Neural cell (in vitro differentiated cells): ENCODE results near the gene PDE1C.

Experiments
- CTCF ChIP-seq: fragments of 450-650 bp; IDR thresholded peaks from 2 replicates; pipeline ENCODE4 v1.5.1; 2014; ENCODE audit warnings: antibody characterized with exemption, mild to moderate bottlenecking, moderate library complexity; ENCODE audit not compliant: poor library complexity, severe bottlenecking
- EP300 ChIP-seq: fragments of 450-650 bp; conservative IDR thresholded peaks from 2 replicates; pipeline ENCODE4 v1.6.1; 2014; ENCODE audit warnings: antibody characterized with exemption, mild to moderate bottlenecking, moderate library complexity; ENCODE audit not compliant: poor library complexity, severe bottlenecking
- EZH2 ChIP-seq: fragments of 200-600, 300-800 bp; shearing (Covaris generic), sonication (generic); IDR thresholded peaks from 2 replicates; pipeline ENCODE4 v1.6.1; 2014; ENCODE audit warnings: antibody characterized with exemption, low read length, borderline replicate concordance, mild to moderate bottlenecking; ENCODE audit not compliant: insufficient read depth, poor library complexity, severe bottlenecking
- POLR2AphosphoS5 ChIP-seq: IDR thresholded peaks from 2 replicates; pipeline ENCODE4 v1.6.1; 2012
- REST ChIP-seq: IDR thresholded peaks from 2 replicates; pipeline ENCODE4 v1.6.1; 2012; ENCODE audit warnings: borderline replicate concordance
- SMC3 ChIP-seq: fragments of 450-650 bp; conservative IDR thresholded peaks from 2 replicates; pipeline ENCODE4 v1.6.1; 2014; ENCODE audit warnings: antibody characterized with exemption, mild to moderate bottlenecking, moderate library complexity; ENCODE audit not compliant: poor library complexity
- TAF1 ChIP-seq: IDR thresholded peaks from 2 replicates; pipeline ENCODE4 v1.6.1; 2012; ENCODE audit warnings: low read depth

GRCh38 chr7:32022966-32023365, 47.2 kb downstream of the PDE1C start:
- no peak for TF ChIP-seq POLR2AphosphoS5
- TF ChIP-seq REST = no peak
- TF ChIP-seq EP300 = no peak
- no peak for TF ChIP-seq CTCF
- no peak for TF ChIP-seq EZH2
- TF ChIP-seq TAF1 = no peak
- no peak for TF ChIP-seq SMC3
